G401.6 (cell line): ENCODE results near the gene VIPR1.

ENCODE experiments used
- FAIRE-seq: peaks from 2 replicates; lab custom pipeline; 2012; peaks lifted over from hg19 to GRCh38; lab: Jason Lieb, UNC

The VIPR1 gene, protein sequence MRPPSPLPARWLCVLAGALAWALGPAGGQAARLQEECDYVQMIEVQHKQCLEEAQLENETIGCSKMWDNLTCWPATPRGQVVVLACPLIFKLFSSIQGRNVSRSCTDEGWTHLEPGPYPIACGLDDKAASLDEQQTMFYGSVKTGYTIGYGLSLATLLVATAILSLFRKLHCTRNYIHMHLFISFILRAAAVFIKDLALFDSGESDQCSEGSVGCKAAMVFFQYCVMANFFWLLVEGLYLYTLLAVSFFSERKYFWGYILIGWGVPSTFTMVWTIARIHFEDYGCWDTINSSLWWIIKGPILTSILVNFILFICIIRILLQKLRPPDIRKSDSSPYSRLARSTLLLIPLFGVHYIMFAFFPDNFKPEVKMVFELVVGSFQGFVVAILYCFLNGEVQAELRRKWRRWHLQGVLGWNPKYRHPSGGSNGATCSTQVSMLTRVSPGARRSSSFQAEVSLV

DNA sequence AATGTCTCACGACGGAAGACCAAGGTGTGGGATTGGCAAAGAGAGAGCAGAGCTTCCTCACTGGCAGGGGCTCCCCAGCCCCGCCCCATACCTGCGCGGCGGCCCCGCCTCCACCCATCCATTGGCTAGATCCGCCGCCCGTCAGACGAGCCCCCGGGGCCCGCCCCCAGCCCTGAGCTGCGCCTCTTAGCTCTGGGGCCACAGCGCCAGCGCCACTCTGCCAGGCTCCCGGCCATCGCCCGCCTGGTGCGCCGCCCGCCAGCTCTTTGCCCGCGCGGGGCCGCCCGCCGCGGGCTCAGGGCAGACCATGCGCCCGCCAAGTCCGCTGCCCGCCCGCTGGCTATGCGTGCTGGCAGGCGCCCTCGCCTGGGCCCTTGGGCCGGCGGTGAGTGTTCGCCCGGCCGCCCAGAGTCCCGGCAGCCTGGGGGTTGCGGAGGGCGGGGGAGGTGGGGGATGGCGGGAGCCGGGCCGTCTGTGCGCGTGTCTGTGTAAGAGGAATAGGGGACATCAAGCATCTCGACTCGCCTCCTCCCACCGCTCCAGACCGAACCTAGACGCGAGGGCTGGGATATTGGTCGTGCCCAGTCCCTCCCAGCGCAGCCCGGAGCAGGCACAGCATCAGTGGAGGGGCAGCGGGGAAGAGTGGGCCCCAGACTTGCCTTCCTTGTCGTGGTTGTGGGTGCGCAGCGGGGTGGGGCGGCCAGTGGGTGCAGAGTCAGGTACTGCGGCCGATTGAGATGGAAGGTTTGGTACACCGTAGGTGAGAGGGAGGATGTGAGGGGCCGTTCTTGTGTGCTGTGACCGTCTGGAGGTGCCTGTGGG lies at the start of gene VIPR1:
VIPR1 (plus strand) TSS at position 215 of the 822 bp plus-strand sequence; CDS start at position 308, 93 bp downstream.
- no peak for FAIRE-seq

DNA sequence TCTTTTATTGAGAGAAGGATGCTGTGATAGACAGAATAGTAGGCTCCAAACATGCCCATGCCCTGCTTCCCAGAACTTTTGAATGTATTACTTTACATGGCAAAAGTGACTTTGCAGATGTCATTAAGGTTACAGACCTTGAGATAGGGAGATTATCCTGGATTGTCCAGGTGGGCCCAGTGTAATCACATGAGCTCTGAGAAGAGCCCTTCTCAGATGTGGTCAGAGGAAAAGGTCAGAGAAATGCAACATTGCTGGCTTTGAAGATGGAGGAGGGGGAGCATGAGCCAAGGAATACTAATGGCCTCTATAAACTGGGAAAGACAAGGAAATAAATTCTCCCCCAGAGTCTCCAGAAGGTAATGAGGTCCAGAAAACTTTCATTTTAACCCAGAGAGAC lies 46.2 kb upstream of the VIPR1 start:
- no peak for FAIRE-seq

DNA sequence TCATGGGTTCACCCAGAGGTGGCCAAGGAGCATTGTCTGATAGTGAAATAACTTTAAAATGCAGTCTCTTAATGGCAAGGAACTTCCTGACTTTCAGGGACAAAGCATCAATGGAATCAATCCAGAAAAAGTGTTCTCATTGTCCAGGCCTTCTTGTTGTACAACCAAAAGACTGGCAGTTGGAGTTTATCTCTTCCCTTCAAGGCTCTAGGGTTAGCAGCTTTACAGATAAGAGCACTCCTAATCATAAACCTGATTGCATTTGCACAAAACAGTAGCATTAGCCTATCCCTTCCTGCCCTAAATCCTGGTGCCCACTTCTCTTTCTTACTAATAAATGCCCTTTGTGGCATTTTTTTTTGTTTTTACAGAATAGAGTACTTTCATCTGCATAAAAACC lies 43.3 kb upstream of the VIPR1 start:
- FAIRE-seq = no peak

DNA sequence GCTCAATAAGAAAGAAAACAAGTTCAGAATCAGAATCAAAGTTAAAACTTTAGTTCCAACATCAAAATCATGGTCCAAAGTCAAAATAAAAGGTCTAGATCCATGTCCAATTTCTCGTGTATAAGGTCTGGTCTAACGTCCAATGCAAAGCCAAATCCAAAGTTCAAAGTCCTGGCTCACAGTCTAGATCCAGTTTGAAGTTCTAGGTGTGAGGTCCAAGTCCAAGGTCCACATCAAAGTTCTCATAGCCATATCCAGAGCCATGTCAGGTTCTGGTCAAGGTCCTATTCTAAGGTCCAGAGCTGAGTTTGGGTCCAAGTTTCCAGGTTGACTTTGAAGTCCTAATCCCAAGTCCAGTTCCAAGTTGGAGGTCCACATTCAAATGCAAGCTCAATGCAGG lies 40.7 kb upstream of the VIPR1 start:
- no peak for FAIRE-seq

DNA sequence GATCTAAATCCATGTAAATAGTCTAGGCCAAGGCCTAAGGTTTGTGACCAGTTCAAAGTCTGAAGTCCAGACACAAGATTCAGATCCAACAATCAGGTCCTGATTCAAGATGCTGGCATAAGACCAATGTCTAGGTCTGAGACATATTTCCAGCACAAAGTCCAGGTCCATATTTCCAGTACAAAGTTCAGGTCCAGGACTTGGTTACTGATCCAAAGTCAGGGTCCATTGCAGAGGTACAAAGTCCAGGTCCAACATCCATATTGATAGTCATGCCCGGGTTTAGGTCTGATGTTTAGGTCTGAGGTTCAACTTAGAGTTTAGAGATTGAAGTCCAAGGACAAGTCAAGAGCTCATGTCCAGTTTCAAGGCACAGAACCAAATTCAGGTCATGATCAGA lies 39.4 kb upstream of the VIPR1 start:
- FAIRE-seq = no peak

- FAIRE-seq = no peak
Measured at GRCh38 chr3:42468111-42468510, 34.3 kb upstream of the VIPR1 start.

GRCh38 chr3:42472555-42472954 lies 29.9 kb upstream of the VIPR1 start:
- no peak for FAIRE-seq

DNA sequence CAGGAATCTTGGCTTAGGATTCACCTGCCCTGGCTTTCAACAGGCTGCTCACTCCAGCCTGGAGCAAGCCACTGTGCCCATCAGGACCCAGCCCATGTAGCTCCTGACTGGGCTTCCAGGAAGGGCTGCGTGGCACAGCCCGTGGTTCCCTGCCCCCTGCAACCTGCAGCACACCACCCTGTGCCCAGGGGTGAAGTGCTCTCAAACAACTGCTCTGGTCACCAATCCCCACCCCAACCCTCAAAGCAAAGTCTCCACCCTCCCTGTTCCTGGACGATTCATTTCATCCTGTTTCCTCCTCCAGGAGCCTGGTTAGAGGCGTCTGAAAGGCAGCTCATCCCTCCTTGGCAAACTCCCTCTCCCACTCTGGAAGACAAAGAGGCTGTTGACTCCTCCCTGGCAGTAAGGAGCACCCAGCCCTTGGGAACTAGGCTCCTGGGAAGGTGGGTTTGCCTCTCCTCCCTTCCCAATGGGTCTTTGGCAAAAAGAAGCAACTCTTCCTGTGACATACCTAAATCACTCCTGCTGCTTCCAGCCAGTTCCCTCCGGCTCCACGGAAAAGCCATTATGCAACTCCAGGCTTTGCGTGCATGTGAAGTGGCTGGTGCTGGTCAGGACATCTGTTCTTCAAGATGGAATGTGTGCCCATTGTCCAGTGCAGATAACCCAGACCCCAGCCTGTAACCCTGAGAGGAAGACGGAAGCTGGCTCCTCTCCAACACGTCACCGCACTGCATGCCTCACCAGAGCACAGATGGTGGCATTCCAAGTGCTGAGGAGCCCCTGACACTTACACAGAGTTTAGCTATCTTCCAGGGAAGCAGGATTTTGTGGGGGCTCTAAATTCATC lies 29.1 kb upstream of the VIPR1 start:
- no peak for FAIRE-seq

DNA sequence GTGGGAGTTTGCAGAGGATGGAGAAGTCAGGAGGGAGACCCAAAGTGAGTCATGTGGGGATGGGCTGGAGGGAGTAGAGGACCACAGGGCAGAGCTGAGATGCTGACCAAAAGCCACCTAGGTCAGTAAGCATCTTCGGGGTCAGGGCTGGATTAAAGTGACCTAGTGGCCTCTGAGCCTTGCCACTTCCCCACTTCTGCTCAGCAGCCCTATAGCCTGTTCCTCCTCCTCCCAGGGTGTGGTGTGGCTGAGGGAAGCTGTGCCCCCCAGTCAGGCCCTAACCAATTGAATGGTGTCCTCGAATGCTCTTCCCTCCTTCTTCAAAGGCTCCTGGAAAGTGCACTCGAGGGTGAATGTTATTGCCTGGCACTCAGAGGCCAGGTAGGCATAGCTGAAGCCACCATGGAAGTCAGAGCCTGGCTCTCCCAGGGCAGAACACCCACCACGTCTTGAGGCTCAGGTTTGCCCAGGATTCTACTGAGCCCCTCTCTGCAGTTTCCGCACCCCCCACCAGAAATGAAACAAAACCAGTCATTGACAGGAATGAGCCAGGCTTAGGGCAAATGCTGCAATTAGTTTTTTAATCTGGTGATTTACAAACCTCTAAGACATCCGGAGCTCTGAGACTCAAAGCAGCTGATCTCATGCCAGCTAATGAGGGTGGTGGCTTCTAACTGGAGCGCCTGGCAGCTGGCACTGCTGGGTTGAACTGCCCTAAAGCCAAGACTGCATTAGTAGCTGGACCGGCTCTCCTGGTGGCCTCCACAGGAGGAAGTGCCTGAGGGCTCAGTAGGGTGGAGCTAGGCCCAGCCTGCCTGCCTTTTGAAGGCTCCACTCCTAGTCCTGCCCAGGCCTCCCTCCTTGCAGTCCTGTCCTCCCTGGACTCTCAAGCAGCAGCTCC lies 26.0 kb upstream of the VIPR1 start:
- no peak for FAIRE-seq

GRCh38 chr3:42477696-42478095 lies 24.7 kb upstream of the VIPR1 start:
- FAIRE-seq = no peak

DNA sequence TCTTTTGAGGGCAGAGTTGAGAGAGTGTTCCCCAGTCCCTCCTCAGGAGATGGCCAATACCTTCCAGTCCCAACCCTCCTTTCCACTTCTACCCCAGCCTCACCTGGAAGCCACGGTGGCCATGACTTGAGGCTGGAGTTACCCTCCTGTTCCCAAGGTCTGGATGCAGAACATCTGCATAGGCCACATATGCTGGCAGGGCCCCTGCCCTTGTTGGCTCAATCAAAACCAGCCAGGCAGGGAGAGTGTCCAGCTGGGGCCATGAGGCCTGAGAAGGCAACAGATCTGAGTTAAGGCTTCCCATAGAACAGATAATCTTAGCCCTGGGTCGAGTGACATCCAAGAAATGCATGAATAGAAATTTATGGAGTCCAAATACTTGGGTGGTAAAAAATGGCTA lies 23.6 kb upstream of the VIPR1 start:
- no peak for FAIRE-seq

GRCh38 chr3:42486814-42487565 lies 15.5 kb upstream of the VIPR1 start:
- FAIRE-seq = no peak

DNA sequence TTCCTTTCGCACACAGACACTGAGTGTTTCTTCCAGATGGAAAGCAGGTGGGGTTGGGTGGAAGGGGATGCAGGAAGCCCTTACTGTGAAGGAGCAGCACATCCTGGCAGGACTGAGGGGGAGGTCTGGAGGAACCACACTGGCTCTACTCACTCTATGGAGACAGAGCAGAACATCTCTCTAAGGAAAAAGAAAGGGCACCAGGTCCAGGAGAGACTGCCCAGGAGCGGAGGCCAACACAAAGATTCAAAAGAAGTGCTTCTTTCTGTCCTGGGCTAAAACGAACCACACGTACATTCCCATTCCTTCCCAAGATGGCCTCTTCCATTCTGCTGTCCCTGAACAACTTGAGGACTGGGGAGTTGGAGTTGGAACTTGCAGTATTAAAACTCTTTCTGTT lies 13.8 kb upstream of the VIPR1 start:
- no peak for FAIRE-seq

GRCh38 chr3:42489116-42489936 lies 13.1 kb upstream of the VIPR1 start:
- no peak for FAIRE-seq

DNA sequence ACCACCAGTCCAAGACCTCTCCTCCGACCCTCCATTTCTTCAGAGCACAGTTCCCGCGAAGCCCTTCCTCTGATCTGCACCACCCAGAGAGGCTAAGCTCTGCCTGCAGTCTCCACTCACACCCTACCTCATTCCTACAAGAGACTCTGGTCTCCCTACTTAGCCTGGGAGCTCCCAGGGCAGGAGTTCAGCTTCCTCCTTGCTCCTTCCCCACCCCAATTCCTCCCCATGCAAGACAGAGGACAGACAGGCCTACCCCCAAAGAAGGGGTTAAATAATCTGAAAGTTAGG lies 12.6 kb upstream of the VIPR1 start:
- FAIRE-seq = no peak

GRCh38 chr3:42490243-42490642 lies 12.2 kb upstream of the VIPR1 start:
- no peak for FAIRE-seq

DNA sequence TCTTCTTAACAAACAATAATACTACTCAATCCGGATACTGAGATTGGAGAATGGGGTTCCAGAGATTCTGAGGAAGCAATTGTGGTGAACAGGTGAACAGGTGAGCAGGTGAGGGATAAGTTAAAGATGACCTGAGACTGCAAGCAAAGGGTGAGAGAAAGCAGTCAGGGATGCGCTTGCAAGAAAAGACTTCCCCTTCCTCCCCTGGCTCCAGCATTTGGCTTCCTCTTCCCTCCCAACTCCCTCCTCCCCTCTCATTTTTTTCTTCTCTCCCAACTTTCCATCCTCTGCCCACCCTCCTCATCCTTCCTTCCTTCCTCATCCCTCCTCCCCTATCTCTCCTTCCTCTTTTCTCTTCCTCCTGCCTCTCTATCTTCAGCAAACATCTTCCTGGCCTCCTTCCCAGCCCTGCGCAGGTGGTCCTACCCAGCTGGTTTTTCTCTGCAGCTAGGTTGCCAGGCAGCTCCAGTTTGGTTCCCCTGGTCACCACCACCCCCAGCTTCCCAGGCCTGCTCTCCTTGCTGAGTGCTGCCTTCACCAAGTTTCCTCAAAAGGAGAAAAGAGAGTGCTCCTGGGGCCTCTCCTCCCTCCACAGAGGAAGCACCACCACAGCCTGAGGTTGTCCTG lies 10.4 kb upstream of the VIPR1 start:
- no peak for FAIRE-seq

- FAIRE-seq = no peak
Measured at GRCh38 chr3:42492508-42493080, 9.8 kb upstream of the VIPR1 start.

- FAIRE-seq = no peak
Measured at GRCh38 chr3:42493126-42493797, 9.2 kb upstream of the VIPR1 start.
